MM.1S (cell line): Measurements from ENCODE around the gene ELFN1.

Source experiments
- DNase-seq: peaks from one replicate; pipeline ENCODE4 v3.0.0-alpha.2; 2015
- H2AFZ ChIP-seq: fragments of 300-600 bp; sonication (generic); 2 replicates; pipeline ENCODE4 v1.6.0; 2016; ENCODE audit warnings: antibody characterized with exemption, low read length
- H3F3A ChIP-seq: fragments of 300-600 bp; sonication (generic); 2 replicates; pipeline ENCODE4 v1.6.1; 2016; ENCODE audit warnings: mild to moderate bottlenecking, antibody characterized with exemption, low read length, moderate library complexity, mixed read lengths; ENCODE audit not compliant: insufficient read depth
- H3K27ac ChIP-seq: fragments of 300-600 bp; sonication (generic); 2 replicates; pipeline ENCODE4 v1.5.1; 2016; ENCODE audit warnings: mild to moderate bottlenecking, low read length
- H3K27me3 ChIP-seq: fragments of 300-600 bp; sonication (generic); replicated peaks from 2 replicates; pipeline ENCODE4 v1.6.0; 2016; ENCODE audit warnings: low read length; ENCODE audit not compliant: insufficient read depth
- H3K36me3 ChIP-seq: fragments of 300-600 bp; sonication (generic); replicated peaks from 2 replicates; pipeline ENCODE4 v1.6.1; 2016; ENCODE audit warnings: mild to moderate bottlenecking, low read length, mixed read lengths; ENCODE audit not compliant: insufficient read depth
- H3K4me1 ChIP-seq: fragments of 300-600 bp; sonication (generic); 2 replicates; pipeline ENCODE4 v1.6.1; 2016; ENCODE audit warnings: low read length, mixed read lengths
- H3K4me2 ChIP-seq: fragments of 300-600 bp; sonication (generic); 2 replicates; pipeline ENCODE4 v1.6.0; 2016; ENCODE audit warnings: low read depth, low read length
- H3K4me3 ChIP-seq: fragments of 300-600 bp; sonication (generic); 2 replicates; pipeline ENCODE4 v1.5.1; 2016; ENCODE audit warnings: low read length, mixed read lengths
- H3K79me2 ChIP-seq: fragments of 300-600 bp; sonication (generic); 2 replicates; pipeline ENCODE4 v1.6.1; 2016; ENCODE audit warnings: mixed run types, low read length, mixed read lengths
- H3K9ac ChIP-seq: fragments of 300-600 bp; sonication (generic); 2 replicates; pipeline ENCODE4 v1.6.1; 2016; ENCODE audit warnings: low read length, mixed read lengths
- H3K9me2 ChIP-seq: fragments of 300-600 bp; sonication (generic); replicated peaks from 2 replicates; pipeline ENCODE4 v1.6.1; 2016; ENCODE audit warnings: mild to moderate bottlenecking, low read length, mixed read lengths; ENCODE audit not compliant: insufficient read depth
- H3K9me3 ChIP-seq: fragments of 300-600 bp; sonication (generic); replicated peaks from 2 replicates; pipeline ENCODE4 v1.6.1; 2016; ENCODE audit warnings: mild to moderate bottlenecking, low read length, mixed read lengths; ENCODE audit not compliant: insufficient read depth
- H4K20me1 ChIP-seq: fragments of 300-600 bp; sonication (generic); 2 replicates; pipeline ENCODE4 v1.6.1; 2016; ENCODE audit warnings: mild to moderate bottlenecking, low read length, moderate library complexity, mixed read lengths; ENCODE audit not compliant: insufficient read depth
- EZH2 ChIP-seq: fragments of 300-600 bp; sonication (generic); optimal IDR thresholded peaks from 2 replicates; pipeline ENCODE3; 2017; ENCODE audit warnings: low read depth, mild to moderate bottlenecking, antibody characterized with exemption, low read length, mixed read lengths
- EZH2phosphoT487 ChIP-seq: fragments of 300-600 bp; sonication (generic); IDR thresholded peaks from 2 replicates; pipeline ENCODE4 v1.6.1; 2018; ENCODE audit warnings: antibody characterized with exemption, low read length
- TF ChIP-seq, protein P1 (sequence below): fragments of 300-600 bp; sonication (generic); IDR thresholded peaks from 2 replicates; pipeline ENCODE4 v1.5.1; 2016; ENCODE audit warnings: antibody characterized with exemption, low read length, mixed read lengths

The ELFN1 gene

GRCh38 chr7:1698201-1698600, 28.1 kb downstream of the ELFN1 start:
- H2AFZ ChIP-seq, result no peak overlapping the region
- H3K36me3 ChIP-seq, result no peaks in the 10 kb centered on the region
- DNase-seq, result no peak
- no peak overlapping the region for H3K27ac ChIP-seq
- H3K27me3 ChIP-seq, result peaks cover 96% of the 10 kb centered on the region
- no peaks in the 10 kb centered on the region for H3K4me1 ChIP-seq
- TF ChIP-seq EZH2phosphoT487 (no peak), EZH2 (no peak)
- TF ChIP-seq, protein P1, sequence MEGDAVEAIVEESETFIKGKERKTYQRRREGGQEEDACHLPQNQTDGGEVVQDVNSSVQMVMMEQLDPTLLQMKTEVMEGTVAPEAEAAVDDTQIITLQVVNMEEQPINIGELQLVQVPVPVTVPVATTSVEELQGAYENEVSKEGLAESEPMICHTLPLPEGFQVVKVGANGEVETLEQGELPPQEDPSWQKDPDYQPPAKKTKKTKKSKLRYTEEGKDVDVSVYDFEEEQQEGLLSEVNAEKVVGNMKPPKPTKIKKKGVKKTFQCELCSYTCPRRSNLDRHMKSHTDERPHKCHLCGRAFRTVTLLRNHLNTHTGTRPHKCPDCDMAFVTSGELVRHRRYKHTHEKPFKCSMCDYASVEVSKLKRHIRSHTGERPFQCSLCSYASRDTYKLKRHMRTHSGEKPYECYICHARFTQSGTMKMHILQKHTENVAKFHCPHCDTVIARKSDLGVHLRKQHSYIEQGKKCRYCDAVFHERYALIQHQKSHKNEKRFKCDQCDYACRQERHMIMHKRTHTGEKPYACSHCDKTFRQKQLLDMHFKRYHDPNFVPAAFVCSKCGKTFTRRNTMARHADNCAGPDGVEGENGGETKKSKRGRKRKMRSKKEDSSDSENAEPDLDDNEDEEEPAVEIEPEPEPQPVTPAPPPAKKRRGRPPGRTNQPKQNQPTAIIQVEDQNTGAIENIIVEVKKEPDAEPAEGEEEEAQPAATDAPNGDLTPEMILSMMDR, result no peak
- no peaks in the 10 kb centered on the region for H3K9me2 ChIP-seq
- H3K79me2 ChIP-seq, result no peaks in the 10 kb centered on the region
- H3K4me3 ChIP-seq, result no peak overlapping the region
- H3K4me2 ChIP-seq, result no peak overlapping the region
- H3F3A ChIP-seq, result no peaks in the 10 kb centered on the region
- H3K9me3 ChIP-seq, result no peaks in the 10 kb centered on the region
- no peaks in the 10 kb centered on the region for H4K20me1 ChIP-seq
- no peak overlapping the region for H3K9ac ChIP-seq

- Histone ChIP-seq H3K36me3 (no peaks in the 10 kb centered on the region), H3K79me2 (no peaks in the 10 kb centered on the region), H3K9me3 (no peaks in the 10 kb centered on the region), H3K9ac (no peak overlapping the region), H3F3A (no peaks in the 10 kb centered on the region), H3K4me3 (no peak overlapping the region), H2AFZ (no peak overlapping the region), H3K4me2 (no peak overlapping the region), H4K20me1 (no peaks in the 10 kb centered on the region), H3K27me3 (peaks cover 96% of the 10 kb centered on the region), H3K4me1 (no peaks in the 10 kb centered on the region), H3K9me2 (no peaks in the 10 kb centered on the region), H3K27ac (no peak overlapping the region)
- TF ChIP-seq EZH2, result no peak
- TF ChIP-seq, protein P1, result no peak
- no peak for TF ChIP-seq EZH2phosphoT487
- DNase-seq, result no peak
Observed at GRCh38 chr7:1698951-1699350, 28.9 kb downstream of the ELFN1 start.

GRCh38 chr7:1700086-1700485, 30.0 kb downstream of the ELFN1 start:
- H3K4me1 ChIP-seq, result no peaks in the 10 kb centered on the region
- no peak overlapping the region for H3K9ac ChIP-seq
- H3K4me3 ChIP-seq, result no peak overlapping the region
- H3K79me2 ChIP-seq, result no peaks in the 10 kb centered on the region
- no peak overlapping the region for H2AFZ ChIP-seq
- no peaks in the 10 kb centered on the region for H4K20me1 ChIP-seq
- no peaks in the 10 kb centered on the region for H3F3A ChIP-seq
- no peak for DNase-seq
- H3K36me3 ChIP-seq, result no peaks in the 10 kb centered on the region
- H3K27me3 ChIP-seq, result peaks cover 92% of the 10 kb centered on the region
- TF ChIP-seq EZH2phosphoT487 (no peak), EZH2 (no peak)
- TF ChIP-seq, protein P1, result no peak
- H3K4me2 ChIP-seq, result no peak overlapping the region
- H3K9me2 ChIP-seq, result no peaks in the 10 kb centered on the region
- H3K27ac ChIP-seq, result no peak overlapping the region
- no peaks in the 10 kb centered on the region for H3K9me3 ChIP-seq
